Measurements from ENCODE around the gene TMOD1. TPM values are rescaled to one million over a fixed set of nuclear protein-coding genes. Genes with fewer than 3 reads are reported as not detected.
"Not testable (repeated sequence)": the region's sequence is repeated elsewhere in the genome, so short reads cannot be mapped to it uniquely, and the experiment has no call there.

TMOD1 gene
- polyA plus RNA-seq, 3 donors, result 8.8 to 17.3 (median 12.1) TPM

GRCh38 chr9:97572892-97573365 is 71.5 kb downstream of the TMOD1 start:
- 84 to 87% (median 84%) methylated on average over 6 of the region's 6 CpGs for whole genome bisulfite sequencing, 3 donors
- H3K27ac ChIP-seq (ENCODE audit: low read depth, low read length), result no peak overlapping the region

- WGBS, 3 donors, result 92 to 94% (median 93%) methylated on average over 5 of the region's 5 CpGs
- H3K27ac ChIP-seq (ENCODE audit: low read depth, low read length), result no peak overlapping the region
These were observed 72.1 kb downstream of the TMOD1 start for GRCh38 chr9:97573482-97574073.

- not testable (repeated sequence) for H3K27ac ChIP-seq (ENCODE audit: low read depth, low read length)
- WGBS, 3 donors, result 95 to 97% (median 96%) methylated on average over 33 to 47 of the region's 47 CpGs
These were observed 72.7 kb downstream of the TMOD1 start for GRCh38 chr9:97574101-97574571.

- WGBS, 3 donors, result 64 to 87% (median 70%) methylated on average over 21 of the region's 21 CpGs
- not testable (repeated sequence) for H3K27ac ChIP-seq (ENCODE audit: low read depth, low read length)
These were observed 73.6 kb downstream of the TMOD1 start for GRCh38 chr9:97574921-97575672.

DNA sequence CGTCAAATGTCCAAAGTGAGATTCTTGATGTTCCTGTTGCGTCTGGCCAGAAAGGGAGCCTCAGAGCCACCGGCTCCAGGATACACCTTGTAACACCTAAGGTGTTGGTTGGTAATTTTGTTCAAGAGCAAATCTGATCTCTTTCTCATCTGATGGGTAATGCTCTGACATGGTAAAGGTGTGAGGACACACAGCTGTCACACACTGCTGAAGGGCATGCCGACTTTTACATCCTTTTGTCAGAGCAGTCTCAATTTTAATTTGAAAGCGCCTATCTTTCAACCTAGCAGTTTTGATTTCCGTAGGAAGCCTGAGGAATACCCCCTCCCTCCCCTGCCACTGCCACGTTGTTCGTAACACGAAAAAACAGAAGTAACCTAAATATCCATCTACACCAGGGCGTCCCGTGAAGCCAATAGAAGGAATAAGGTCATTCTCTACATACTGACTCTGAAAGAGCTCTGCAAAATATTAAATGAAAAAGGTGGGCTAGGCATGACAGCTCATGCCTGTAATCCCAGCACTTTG is 74.3 kb downstream of the TMOD1 start:
- 70 to 85% (median 71%) methylated on average over 11 of the region's 11 CpGs for WGBS, 3 donors
- H3K27ac ChIP-seq (ENCODE audit: low read depth, low read length), result no peak overlapping the region

DNA sequence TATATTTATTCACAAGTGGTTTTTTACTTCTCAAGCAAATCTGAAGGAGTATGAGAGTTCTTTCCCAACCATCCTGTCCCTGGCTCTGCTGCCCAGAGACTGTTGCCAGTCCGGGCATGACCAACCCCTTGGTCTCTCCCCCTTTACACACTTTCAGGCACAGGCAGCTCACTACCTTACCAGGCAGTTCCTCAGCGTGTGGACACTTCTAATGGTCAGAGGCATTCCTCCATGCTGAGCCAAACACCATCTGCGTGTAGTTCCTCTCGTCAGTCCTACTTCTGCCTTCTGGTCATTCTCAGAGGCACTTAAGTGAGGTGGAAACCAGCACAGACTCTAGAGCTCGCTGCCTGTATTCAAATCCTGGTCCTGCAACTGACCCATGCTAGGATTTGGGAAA is 75.6 kb downstream of the TMOD1 start:
- no peak overlapping the region for H3K27ac ChIP-seq (ENCODE audit: low read depth, low read length)
- WGBS, 3 donors, result 64 to 92% (median 78%) methylated on average over 5 of the region's 5 CpGs

DNA sequence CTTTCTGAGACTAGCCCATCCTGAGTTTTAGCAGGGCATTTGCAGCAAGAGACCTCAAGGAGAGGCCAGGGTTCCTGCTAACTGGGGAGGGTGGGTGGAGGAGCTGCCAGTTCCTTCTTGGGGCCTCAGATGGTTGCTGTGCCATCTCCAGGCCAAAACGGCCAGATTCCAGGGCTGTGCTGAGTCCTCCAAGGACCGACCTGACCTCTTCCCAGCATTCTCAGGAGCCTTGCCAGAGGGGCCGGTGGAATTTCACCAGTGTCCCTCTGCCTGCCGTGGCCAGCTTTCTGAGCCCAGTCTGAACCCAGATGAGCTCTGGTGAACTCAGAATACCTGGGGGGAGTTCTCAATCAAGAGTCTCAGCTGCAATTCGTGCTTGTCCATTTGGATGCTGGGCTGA is 77.4 kb downstream of the TMOD1 start:
- no peak overlapping the region for H3K27ac ChIP-seq (ENCODE audit: low read depth, low read length)
- 69 to 78% (median 73%) methylated on average over 5 of the region's 5 CpGs for WGBS, 3 donors

- 47 to 67% (median 58%) methylated on average over 2 of the region's 2 CpGs for WGBS, 3 donors
- H3K27ac ChIP-seq (ENCODE audit: low read depth, low read length), result no peak overlapping the region
These were observed 78.4 kb downstream of the TMOD1 start for GRCh38 chr9:97579914-97580313.

DNA sequence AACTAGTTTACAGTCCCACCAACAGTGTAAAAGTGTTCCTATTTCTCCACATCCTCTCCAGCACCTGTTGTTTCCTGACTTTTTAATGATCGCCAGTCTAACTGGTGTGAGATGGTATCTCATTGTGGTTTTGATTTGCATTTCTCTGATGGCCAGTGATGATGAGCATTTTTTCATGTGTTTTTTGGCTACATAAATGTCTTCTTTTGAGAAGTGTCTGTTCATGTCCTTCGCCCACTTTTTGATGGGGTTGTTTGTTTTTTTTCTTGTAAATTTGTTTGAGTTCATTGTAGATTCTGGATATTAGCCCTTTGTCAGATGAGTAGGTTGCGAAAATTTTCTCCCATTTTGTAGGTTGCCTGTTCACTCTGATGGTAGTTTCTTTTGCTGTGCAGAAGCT is 80.1 kb downstream of the TMOD1 start:
- no CpG with 5 or more reads among the region's 3 CpGs for WGBS, 3 donors
- not testable (repeated sequence) for H3K27ac ChIP-seq (ENCODE audit: low read depth, low read length)

DNA sequence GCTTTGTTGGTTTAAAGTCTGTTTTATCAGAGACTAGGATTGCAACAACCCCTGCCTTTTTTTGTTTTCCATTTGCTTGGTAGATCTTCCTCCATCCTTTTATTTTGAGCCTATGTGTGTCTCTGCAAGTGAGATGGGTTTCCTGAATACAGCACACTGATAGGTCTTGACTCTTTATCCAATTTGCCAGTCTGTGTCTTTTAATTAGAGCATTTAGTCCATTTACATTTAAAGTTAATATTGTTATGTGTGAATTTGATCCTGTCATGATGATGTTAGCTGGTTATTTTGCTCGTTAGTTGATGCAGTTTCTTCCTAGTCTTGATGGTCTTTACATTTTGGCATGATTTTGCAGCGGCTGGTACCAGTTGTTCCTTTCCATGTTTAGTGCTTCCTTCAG is 83.3 kb downstream of the TMOD1 start:
- WGBS, 3 donors, result no CpG with 5 or more reads among the region's 2 CpGs
- H3K27ac ChIP-seq (ENCODE audit: low read depth, low read length), result not testable (repeated sequence)

- not testable (repeated sequence) for H3K27ac ChIP-seq (ENCODE audit: low read depth, low read length)
- whole genome bisulfite sequencing, 3 donors, result 88 to 96% (median 89%) methylated on average over 7 of the region's 7 CpGs
These were observed 85.4 kb downstream of the TMOD1 start for GRCh38 chr9:97586909-97587308.

DNA sequence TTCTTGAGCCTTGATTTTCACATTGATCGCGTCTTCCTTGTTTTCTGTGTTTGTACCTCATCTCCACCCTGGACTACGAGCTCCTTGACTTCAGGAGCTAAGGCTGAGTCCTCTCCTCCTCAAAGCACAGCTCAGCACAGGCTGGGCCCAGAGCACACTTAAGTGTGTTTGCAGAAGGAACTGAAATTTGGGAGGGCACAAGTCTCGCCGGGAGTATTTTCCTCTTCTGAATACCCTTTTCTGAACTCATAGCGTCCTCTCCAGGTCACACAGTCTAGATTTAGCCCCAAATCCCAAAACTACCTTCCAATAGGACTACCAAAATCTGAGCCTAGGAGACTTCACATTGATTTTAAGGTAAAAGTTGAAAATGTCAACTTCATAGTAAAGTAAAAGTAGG is 90.1 kb downstream of the TMOD1 start:
- H3K27ac ChIP-seq (ENCODE audit: low read depth, low read length), result no peak overlapping the region
- 87 to 91% (median 87%) methylated on average over 6 of the region's 6 CpGs for WGBS, 3 donors

GRCh38 chr9:97592126-97592525 is 90.7 kb downstream of the TMOD1 start:
- 54 to 91% (median 71%) methylated on average over 1 of the region's 1 CpG for WGBS, 3 donors
- H3K27ac ChIP-seq (ENCODE audit: low read depth, low read length), result no peak overlapping the region

- WGBS, 3 donors, result 79 to 92% (median 89%) methylated on average over 4 of the region's 4 CpGs
- H3K27ac ChIP-seq (ENCODE audit: low read depth, low read length), result no peak overlapping the region
These were observed 92.5 kb downstream of the TMOD1 start for GRCh38 chr9:97593960-97594359.

DNA sequence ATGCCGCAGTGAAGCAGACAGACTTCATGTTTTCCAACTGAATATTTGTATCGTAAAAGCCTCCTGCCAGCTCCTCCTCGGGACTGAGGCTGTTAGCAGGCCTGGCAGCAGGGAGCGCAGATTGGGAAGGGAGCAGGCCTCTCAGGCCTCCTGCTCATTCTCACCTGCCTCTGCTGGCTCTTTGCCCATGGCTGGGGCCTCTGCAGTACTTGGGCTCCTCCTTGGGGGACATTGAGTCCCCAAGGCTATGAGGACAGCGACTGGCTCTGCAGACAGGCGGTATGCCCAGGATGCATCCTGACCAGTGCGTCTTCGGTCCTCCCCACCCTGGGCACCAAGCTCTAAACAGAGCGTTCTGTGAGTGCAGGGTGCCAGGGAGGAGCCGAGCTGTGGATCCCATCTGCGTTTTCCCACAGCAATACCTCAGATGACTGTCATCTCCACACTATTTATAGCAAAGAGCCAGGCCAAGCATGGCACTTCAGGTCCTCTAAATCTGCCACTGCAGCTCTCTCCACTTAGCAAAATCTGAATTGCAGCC is 93.0 kb downstream of the TMOD1 start:
- 45 to 89% (median 88%) methylated on average over 11 of the region's 11 CpGs for WGBS, 3 donors
- no peak overlapping the region for H3K27ac ChIP-seq (ENCODE audit: low read depth, low read length)

- WGBS, 3 donors, result 53 to 84% (median 60%) methylated on average over 4 of the region's 4 CpGs
- no peak overlapping the region for H3K27ac ChIP-seq (ENCODE audit: low read depth, low read length)
These were observed 95.4 kb downstream of the TMOD1 start for GRCh38 chr9:97596906-97597305.

- no peak overlapping the region for H3K27ac ChIP-seq (ENCODE audit: low read depth, low read length)
- 19 to 29% (median 24%) methylated on average over 11 of the region's 11 CpGs for WGBS, 3 donors
These were observed 97.2 kb downstream of the TMOD1 start for GRCh38 chr9:97598461-97599288.

DNA sequence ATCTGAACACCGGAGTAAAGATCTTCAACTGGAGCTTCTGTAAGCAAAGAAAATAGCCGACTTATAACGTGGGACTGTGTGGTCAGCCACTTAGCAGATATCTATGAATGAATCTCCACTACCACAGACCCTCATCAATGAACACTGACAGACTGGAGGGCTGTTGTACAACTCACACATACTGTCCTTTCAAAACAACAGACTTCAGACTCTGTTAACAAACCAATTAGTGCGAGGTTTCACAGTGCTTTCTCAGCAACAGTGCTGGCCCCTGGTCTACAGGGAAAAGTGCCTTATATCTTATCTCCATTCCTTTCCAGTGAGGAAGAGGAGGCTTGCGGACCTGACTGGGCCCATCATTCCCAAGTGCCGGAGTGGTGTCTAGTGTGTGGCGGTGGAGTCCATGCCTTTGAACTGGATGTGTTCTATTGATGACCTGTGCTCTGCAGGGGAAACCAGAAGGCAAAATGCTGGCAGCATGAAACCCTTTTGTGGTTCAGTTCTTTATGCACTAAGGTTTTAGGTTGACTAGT is 97.9 kb downstream of the TMOD1 start:
- WGBS, 3 donors, result 64 to 87% (median 78%) methylated on average over 7 of the region's 7 CpGs
- no peak overlapping the region for H3K27ac ChIP-seq (ENCODE audit: low read depth, low read length)

Data from adipose tissue (tissue), 3 donors.